NCI-H1417 (cell line): ENCODE measurements around the gene TTYH1.
"Not testable (repeated sequence)": the region's sequence is repeated elsewhere in the genome, so short reads cannot be mapped to it uniquely, and the experiment has no call there.

Experiments
- DNase-seq, 3 experiments: peaks; one replicate each; lab custom pipeline; 2025; lab: John Stamatoyannopoulos, UW

Gene TTYH1

DNA sequence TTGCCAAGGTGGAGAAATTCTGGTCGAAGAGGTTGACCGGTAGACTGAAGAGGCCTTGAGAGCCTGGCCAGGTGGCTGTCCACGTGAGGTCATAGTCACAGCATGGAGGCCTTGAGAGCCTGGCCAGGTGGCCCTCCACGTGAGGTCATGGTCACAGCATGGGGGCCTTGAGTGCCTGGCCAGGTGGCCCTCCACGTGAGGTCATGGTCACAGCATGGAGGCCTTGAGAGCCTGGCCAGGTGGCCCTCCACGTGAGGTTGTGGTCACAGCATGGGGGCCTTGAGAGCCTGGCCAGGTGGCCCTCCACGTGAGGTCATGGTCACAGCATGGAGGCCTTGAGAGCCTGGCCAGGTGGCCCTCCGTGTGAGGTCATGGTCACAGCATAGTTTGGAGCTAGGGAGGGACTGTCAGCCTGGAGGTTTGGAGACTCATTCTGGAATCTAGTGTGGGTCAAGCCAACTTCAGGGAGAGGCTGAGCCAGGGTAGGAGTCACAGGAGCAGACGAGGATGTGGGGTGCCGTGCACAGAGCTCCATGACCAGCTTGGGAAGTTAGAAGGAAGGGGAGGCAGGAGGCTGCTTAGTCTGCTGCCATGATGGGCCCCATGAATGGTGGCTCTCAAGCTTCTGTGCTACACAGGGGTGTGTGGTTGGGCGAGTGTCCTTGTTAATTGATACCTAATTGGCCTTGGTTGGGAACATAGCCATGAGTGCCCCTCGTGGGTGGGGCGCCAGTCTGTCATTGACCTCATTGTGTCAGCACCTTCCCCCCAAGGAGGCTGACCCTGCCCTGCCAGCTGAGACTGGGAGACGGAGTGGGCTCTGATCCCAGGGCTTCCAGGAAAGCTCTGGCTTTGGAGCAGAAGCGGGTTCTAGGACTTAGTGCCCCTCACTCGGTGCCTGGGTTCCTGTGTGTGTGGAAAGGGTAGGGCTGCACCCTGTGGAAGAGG lies 44.3 kb downstream of the TTYH1 start:
- DNase-seq: peak in 1 of 3 experiments; percentile 66

DNA sequence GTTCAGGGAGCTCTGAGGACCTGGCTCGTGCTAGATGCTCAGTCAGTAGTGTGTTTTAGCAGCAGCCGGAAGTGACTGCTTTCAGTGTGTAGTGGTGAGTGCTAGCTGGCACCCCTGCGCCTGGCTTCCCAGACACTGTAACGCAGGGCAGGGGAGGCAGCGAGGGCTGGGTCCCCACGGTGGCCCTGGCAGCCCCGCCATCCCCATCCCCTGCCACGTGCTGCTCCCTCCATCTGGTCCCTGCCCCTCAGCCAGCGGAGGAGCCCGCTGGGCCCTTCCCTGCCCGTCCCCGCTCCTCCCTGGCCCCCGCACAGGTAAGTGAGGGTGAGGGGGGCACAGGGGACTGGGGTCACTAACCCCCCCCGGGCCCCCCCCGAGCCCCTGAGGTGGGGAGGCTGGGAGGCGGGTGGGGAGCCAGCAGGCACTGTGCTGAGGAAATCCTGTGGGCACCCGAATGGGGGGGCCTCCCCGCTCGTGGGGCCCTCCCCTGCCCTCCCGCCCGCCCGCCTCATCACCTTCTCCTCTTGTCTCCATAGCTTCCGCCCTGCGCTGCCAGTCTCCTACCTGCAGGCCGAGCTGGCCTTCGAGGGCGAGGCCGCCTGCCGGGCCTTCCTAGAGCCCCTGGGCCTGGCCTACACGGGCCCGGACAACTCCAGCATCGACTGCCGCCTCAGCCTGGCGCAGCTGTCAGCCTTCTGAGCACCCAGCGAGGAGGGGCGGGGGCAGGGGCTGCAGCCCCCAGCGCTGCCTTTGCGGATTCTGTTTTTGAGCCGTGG lies 45.2 kb downstream of the TTYH1 start:
- no peak for DNase-seq

DNA sequence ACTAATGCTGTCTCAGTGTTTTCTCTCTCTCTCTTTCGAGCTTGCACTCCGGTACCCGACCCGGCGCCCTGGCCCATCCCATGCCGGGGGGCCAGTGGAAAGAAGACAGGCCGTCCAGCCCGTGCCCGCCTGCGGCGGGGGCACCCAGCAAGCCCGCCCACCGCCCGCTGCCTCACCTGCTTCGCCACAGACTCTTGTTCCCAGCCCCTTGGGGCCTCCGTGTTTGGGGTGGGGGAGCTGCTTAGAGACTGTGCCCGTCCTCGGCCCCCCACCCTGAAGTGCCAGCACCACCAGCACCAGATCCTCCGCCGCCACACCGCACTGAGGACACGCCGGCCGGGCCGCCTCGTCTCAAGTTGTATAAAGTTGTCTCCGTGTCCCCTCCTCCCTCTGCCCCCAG lies 45.9 kb downstream of the TTYH1 start:
- DNase-seq: no peak

DNA sequence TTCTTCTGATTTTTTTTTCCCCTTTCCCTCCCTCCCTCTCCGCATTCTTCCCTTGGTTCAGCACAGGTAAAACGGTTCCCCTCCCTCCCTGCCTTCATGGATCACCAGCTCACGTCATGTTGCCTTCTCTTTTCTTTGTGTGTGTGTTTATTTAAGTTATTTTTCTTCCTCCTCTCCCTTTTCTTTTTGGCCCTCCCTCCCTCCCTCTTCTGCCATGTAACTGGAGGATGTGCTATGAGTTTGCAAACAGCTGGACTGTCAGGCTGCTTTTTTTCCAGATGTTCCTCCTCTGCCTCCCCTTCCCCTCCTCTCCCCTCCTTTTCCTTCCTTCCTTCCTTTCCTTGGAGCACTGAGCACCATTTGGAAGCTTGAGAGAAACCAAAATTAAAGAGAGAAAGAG lies 46.3 kb downstream of the TTYH1 start:
- DNase-seq: no peak

DNA sequence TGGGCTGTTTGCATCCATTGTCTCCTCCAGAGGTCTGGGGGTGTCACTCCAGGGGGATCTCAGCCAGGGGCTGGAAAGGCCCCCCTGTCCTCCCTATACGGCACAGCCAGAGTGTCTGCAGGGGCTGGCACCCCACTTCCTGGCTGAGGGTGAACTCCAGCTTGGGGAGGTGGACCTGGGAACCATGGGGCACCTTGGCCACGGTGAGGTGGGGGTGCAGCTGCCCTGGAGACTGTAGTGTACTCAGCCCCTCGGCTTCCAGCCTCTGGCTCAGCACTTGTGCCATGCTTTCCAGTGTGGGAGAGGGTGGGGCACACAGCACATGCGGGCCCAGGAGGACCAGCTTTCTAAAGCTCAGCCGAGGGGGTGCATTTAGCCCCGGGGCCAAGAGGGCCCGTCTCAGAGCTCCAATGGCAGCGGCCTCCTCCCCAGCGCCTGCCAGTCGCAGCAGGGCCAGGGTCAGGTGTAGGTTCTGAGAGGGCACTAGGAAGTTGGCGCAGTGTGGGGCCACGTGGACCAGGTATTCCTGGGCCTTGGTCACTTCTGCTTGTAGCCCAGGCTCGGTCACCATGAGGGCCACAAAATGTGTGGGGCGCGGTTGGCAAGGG lies 46.9 kb downstream of the TTYH1 start:
- no peak for DNase-seq

DNA sequence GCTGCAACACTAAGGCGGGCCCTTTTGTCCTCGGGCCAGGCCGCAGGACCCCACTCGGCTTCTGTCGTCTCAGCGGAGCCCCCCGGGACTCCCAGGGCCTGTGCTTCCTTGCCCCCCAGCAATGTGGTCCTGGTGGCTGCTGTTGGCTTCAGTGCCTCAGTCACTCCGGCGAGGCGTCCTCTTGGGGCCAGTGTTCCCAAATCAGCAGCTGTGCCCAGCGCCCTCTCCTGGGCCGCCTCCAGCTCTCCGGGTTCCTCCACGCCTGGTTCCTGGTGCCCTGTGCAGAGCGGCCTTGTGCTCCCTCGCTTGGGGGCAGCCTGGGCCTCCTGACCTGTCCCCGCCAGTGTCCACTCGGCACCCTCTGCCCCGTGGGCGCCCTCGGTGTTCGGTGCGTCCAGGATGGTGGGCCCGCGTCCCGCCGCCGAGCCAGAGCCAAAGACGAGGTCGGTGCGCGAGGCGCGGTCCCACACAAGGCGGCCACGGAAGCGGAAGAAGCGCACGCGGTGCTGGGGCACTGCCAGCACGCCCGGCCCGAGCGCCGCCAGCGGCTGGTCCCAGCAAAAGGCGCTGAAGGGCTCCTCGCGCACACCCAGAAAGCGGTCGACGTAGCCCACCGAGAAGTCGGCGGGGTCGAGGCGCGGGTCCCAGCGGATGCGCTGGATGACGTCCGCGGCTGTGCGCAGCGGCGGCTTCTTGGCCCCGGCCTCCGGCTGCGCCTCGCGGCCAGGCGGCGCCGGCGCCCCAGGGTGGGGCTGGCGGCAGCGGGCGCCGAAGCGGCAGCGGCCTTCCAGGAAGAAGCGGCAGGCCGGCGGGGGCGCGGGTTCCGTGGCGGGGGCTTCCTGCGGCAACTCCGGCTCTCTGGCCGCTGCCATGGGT lies 47.6 kb downstream of the TTYH1 start:
- peak; percentile 52 to 73 (median 55) for DNase-seq

DNA sequence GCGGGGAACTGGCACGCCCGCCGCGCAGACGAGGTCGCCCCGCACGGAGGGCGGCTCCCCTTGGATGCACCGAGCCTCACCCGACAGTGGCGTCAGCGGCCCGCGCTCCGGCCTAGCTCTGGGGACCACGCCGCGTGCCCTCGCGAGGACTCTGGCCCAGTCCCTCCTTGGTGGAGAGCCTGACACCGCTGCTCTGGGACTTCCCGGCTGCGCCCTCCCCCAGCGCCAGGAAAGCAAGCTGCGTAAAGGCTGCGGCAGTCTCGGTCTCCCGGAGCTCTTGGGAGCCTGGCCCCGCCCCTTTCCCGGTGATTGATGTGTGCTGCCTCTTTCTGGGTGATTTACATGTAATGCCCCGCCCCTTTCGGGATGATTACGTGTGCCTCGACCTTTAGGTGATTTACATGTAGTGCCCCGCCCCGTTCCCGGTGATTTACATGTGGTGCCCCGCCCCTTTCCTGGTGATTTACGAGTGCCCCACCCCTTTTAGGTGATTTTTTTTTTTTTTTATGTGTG lies 48.3 kb downstream of the TTYH1 start, which contains the start of gene LENG9:
Gene LENG9, minus strand, starts transcription at position 248 of the 513 bp plus-strand sequence. CDS start 252 bp downstream, outside the sequence.
- DNase-seq: peak; percentile 83 to 94 (median 85)

DNA sequence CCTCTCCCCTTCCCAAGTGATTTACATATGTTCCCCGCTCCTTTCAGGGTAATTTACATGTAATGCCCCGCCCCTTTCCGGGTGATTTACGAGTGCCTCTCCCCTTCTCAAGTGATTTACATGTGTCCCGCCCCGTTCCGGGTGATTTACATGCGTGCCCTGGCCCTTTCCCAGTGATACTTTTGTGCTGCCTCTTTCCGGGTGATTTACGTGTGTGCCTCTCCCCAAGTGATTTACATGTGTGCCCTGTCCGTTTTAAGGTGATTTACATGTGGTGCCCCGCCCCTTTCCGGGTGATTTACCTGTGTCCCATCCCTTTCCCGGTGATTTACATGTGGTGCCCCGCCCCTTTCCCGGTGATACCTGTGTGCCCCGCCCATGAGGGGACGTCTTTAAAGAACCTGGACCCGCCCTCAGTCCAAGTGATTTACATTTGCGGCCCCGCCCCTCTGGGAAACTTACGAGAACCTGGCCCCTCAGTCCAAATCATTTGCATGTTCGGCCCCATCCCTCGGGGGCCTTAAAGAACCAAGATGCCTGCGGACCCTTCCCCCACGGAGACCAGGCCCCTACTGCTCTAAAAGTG lies 48.9 kb downstream of the TTYH1 start:
- peak; percentile 72 to 90 (median 82) for DNase-seq

DNA sequence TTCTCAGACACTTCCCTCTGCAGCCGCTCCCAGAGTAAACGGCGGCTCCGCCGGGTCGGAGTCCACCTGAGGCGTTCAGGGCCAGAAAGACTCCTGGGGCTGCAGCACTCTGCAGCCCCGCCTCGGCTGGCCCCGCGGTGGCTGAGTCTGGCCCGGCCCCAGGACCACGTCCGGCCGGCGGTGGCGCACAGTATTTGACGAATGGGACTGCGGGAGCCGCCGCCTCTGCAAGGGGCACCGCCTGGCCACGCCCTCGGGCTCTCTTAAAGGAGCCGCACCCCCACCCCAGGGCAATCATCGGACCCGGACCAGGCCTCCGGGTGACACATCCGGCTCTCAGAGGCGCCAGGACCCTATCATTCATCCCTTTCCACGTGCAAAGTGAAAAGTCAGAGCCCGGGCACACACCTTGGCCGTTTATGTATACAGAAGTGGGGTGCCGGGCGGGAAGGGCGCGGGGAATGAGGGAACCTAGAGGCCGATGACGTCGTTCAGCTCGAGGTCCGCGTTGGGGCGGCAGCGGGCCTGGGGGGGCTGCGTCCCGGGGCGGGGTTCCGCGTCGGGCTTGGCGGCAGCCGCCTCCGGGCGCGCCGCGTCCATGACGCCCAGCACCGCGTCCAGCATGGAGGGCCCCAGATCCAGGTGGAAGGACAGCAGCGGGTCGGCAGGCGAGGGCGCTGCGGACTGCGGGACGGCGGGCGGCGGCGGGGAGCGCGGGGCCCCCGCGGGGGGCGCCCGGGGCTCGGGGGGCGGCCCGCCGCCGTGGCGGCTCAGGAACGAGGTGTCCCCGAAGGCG lies 49.6 kb downstream of the TTYH1 start:
- DNase-seq: peak; percentile 40 to 72 (median 71)

DNA sequence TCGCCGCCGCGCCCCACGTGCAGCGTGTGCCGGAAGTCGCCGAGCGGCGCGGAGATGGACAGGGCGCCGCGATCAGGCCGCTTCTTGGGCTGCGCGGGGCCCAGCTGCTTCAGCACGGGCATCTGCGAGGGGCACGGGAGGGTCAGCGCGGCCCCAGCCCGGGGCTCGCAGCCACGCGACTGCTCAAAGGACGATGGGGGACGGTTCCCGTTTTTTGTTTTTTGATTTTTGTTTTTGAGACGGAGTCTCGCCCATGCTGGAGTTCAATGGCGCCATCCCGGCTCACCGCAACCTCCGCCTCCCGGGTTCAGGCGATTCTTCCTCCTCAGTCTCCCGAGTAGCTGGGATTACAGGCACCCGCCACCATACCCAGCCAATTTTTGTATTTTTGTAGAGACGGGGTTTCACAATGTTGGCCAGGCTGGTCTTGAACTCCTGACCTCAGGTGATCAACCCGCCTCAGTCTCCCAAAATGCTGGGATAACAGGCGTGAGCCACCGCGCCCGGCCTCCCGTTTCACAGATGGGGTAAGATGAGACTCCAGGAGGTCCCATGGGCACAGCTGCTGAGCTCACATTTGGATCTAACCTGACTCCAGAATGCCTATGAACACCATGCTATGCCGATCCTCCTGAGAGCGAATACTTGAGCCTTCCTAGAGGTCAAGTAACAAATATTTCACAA lies 50.3 kb downstream of the TTYH1 start:
- DNase-seq: no peak

DNA sequence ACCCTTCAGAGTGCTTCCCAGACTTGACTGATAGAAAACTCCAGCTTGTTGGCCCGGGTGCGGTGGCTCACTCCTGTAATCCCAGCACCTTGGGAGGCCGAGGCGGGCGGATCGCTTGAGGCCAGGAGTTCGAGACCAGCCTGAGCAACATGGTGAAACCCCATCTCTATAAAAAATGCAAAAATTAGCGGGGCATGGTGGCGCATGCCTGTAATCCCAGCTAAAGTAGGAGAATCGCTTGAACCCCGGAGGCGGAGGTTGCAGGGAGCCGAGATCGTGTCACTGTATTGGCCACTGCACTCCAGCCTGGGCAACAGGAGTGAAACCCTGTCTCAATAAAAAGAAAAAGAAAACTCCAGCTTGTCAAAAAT lies 50.8 kb downstream of the TTYH1 start:
- not testable (repeated sequence) for DNase-seq

DNA sequence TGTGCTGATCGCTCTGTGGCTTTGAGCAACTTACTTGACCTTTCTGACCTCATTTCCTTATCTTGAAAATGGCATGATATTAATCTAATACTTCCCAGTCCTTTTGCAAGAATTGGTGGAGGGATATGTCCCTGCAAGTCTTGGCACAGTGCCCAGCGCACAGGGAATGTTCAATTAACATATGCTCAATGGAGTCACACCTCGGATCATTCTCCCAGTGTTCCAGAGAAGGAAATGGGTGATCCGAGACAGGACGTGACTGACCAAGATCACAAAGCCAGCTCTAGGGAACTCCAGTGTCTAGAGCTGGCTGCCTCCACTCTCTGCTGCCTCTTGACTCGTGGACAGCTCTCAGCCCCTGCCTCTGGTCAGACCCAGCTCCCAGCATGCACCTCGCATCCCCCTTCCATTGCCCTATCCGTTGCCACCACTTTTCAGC lies 54.3 kb downstream of the TTYH1 start:
- peak in 1 of 3 experiments; percentile 7 for DNase-seq

DNA sequence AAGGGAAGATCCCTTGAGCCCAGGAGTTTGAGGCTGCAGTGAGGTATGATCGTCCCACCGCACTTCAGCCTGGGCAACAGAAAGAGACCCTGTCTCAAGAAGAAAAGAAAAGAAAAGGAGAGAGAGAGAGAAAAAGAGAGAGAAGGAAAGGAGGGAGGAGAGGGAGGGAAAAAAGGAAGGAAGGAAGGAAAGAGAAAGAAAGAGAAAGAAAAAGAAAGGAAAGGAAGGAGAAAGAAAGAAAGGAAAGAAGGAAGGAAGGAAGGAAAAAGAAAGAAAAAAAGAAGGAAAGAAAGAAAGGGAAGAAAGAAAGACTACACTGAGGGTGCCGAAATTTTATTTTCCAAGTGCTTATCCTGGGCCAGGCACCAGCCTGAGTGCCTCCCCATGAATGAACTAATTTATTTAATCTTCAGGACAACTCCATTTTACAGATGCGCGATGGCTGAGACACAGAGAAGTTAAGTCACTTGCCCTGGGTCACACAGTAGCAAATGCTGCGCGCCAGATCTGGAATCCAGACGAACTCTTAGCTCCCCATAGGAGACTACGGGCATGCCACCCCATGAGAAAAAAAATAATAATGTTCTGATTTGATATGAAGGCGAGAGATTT lies 55.1 kb downstream of the TTYH1 start:
- no peak for DNase-seq

DNA sequence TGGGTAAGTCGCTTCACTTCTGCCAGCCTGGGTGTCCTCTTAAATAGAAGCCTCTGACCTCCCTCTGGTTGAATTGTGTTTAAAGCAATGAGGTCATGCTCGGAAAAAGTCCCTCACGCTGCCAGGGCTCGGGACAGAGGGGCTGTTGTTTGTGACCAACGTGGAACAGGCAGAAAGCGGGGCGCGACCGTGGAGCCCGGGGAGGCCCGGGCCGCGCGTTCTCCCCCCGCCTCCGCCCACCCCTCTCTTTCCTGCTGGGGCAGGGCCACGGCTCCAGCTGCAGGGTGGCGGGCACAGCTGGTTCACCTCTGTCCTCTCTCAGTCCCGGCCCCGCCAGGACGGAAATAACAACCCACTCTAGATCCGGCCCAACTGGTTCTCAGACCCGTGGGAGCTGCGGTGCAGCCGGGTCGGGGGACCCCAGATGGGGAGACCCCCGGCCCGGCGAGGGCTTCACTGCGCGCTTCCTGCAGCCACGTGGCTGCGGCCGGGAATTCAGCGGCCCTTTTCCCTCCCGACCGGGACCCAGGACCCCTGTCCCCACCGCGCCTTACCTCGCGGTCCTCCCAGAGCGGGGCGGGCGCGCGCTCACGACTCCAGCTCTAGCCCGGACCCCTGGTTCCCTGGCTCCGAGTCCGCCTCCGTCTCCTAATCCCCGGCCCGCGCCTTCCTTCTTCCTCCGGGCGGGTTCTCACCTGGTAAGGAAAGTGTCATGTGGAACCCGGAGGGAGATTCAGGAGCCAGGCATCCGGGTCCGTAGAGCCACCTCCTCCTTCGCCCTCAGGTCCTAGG lies 55.9 kb downstream of the TTYH1 start:
- DNase-seq: no peak

DNA sequence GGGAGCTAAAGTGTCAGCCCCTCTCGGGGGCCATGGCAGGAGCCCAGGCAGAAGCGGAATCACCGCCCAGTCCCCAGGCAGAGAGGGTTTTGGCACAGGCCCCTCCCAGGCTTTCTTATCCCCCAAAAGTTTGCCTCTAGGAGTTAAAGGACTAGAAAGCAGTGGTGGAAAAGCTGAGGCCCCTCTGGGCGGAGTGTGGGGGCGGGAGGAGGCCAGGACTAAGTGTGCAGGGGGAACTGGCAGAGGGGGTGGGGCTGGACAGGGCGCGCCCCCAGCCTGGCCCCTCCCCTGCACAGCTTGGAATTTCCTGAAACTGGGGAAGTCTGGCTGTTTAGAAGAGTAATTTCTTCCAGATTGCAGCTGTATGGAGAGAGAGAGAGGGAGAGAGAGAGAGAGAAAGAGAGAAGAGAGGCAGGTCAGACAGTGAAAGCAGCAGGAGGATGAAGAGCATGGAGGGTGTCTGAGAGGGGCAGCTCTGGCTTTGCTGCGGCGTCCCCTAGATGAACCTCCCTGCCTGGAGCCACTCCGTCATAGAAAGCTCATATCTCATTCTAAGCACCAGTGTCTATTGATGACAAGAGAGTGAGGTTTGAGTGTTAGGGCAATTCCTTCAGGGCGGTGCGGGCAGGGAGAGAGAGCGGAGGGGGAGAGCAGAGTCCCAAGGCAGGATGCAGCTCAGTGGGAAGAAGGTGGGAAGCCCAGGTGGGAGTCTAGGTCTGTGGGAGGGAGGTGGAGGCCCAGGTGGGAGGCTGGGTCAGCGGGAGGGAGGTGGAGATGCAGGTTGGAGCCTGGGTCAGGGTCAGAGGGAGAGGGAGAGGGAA lies 58.0 kb downstream of the TTYH1 start, which contains the start of gene CDC42EP5:
Gene CDC42EP5, minus strand, starts transcription at position 226 of the 821 bp plus-strand sequence. CDS start 7,749 bp downstream, outside the sequence.
- DNase-seq: no peak

DNA sequence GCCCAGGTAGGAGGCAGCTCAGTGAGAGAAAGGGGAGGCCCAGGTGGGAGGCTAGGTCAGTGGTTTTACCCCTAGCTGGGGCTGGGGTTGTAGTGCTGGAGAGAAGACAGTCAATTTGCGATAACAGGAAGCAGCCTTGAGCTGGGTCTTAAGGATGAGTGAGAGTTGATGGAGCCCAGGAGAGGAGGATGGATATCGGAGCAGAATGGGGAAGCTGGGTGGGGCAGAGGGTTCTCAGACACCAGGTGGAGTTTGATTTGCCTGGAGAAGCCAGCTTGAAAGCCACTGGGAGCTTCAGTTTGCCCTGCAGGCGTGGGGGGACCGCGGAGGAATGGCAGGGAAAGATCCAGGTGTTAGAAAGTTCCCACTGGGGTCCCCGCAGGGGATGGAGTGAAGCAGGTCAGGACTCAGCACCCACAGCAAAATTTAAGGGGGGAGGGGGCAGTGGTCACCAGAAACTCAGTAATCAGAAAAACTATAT lies 58.7 kb downstream of the TTYH1 start:
- DNase-seq: no peak

DNA sequence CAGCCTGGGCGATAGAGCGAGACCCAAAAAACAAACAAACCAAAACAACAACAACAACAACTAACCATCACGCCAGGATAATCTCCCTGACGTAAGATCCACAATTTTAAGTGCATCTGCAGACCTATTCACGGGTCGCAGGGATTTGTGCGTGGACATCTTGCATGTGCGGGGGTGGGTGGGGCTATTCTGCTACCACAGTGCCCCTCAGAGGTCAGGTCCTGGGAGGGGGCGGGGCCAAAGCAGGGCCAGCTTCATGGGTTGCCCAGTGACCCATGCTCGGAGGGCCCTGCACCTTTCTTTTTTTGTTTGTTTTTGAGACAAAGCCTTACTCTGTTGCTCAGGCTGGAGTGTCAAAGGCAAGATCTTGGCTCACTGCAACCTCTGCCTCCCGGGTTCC lies 60.4 kb downstream of the TTYH1 start:
- DNase-seq: no peak
